Keratinocyte (primary cell): ENCODE measurements around the gene MPV17L. TPM values are rescaled to one million over a fixed set of nuclear protein-coding genes. Genes with fewer than 3 reads are reported as not detected.
"Not testable (repeated sequence)": the region's sequence is repeated elsewhere in the genome, so short reads cannot be mapped to it uniquely, and the experiment has no call there.

ENCODE experiments used
- DNase-seq: peaks from one replicate; pipeline ENCODE4 v3.0.0-alpha.2; 2011; ENCODE audit warnings: low read depth, missing footprints, low spot score
- FAIRE-seq: peaks from 2 replicates; lab custom pipeline; 2011; peaks lifted over from hg19 to GRCh38; lab: Jason Lieb, UNC
- H2AFZ ChIP-seq: 2 replicates; pipeline ENCODE4 v1.6.0; 2012; ENCODE audit warnings: low read length, control low read depth, inconsistent platforms; ENCODE audit not compliant: control insufficient read depth
- H3K27ac ChIP-seq: 2 replicates; pipeline ENCODE4 v1.5.1; 2011; ENCODE audit warnings: low read length; ENCODE audit not compliant: control insufficient read depth, insufficient read depth
- H3K27me3 ChIP-seq: 3 replicates; pipeline ENCODE4 v1.6.0; 2011; ENCODE audit warnings: low read length; ENCODE audit not compliant: control insufficient read depth, insufficient read depth; ENCODE audit errors: extremely low read depth
- H3K36me3 ChIP-seq, 2 experiments: 2 replicates in 1 of 2; 3 replicates in 1 of 2; pipeline ENCODE4 v1.5.1; 2011; ENCODE audit warnings: low read length in 2 of 2, mild to moderate bottlenecking in 1 of 2; ENCODE audit not compliant: control insufficient read depth in 2 of 2, insufficient read depth in 2 of 2; ENCODE audit errors: extremely low read depth in 1 of 2
- H3K4me1 ChIP-seq: 3 replicates; pipeline ENCODE4 v1.5.1; 2011; ENCODE audit warnings: low read length; ENCODE audit not compliant: control insufficient read depth, insufficient read depth; ENCODE audit errors: extremely low read depth
- H3K4me2 ChIP-seq: 3 replicates; pipeline ENCODE4 v1.6.0; 2011; ENCODE audit warnings: low read depth, low read length; ENCODE audit not compliant: control insufficient read depth, insufficient read depth; ENCODE audit errors: extremely low read depth
- H3K4me3 ChIP-seq, 3 experiments: fragments of 200-600 bp in 1 of 3; sonication (generic) in 1 of 3; 2 replicates in 2 of 3; 3 replicates in 1 of 3; pipeline ENCODE4 v1.5.1; 2011 to 2016; ENCODE audit warnings: low read length in 3 of 3, mild to moderate bottlenecking in 3 of 3, control low read depth in 2 of 3, inconsistent platforms in 1 of 3, low read depth in 1 of 3, mixed read lengths in 1 of 3, mixed run types in 1 of 3, moderate library complexity in 1 of 3; ENCODE audit not compliant: control insufficient read depth in 2 of 3, insufficient read depth in 2 of 3; ENCODE audit errors: extremely low read depth in 1 of 3
- H3K79me2 ChIP-seq: 2 replicates; pipeline ENCODE4 v1.6.0; 2012; ENCODE audit warnings: low read length; ENCODE audit not compliant: control insufficient read depth, insufficient read depth
- H3K9ac ChIP-seq: 3 replicates; pipeline ENCODE4 v1.6.0; 2011; ENCODE audit warnings: low read length; ENCODE audit not compliant: control insufficient read depth, insufficient read depth; ENCODE audit errors: extremely low read depth
- H3K9me1 ChIP-seq: 3 replicates; pipeline ENCODE4 v1.6.0; 2011; ENCODE audit warnings: low read length; ENCODE audit not compliant: control insufficient read depth, insufficient read depth; ENCODE audit errors: extremely low read depth
- H3K9me3 ChIP-seq: 2 replicates; pipeline ENCODE4 v1.5.1; 2012; ENCODE audit warnings: low read depth, low read length; ENCODE audit not compliant: control insufficient read depth
- H4K20me1 ChIP-seq: 3 replicates; pipeline ENCODE4 v1.6.0; 2011; ENCODE audit warnings: low read length; ENCODE audit not compliant: control insufficient read depth, insufficient read depth; ENCODE audit errors: extremely low read depth
- EZH2 ChIP-seq: IDR thresholded peaks from one replicate; pipeline ENCODE4 v1.6.1; 2012; ENCODE audit warnings: inconsistent platforms, mild to moderate bottlenecking, low read length, moderate library complexity
- dilution Hi-C: fragments of 300-500 bp; cut with MboI; formaldehyde crosslinking; loops from one replicate; pipeline ENCODE4 v1.7.0; 2020; ENCODE audit warnings: low sequenced_read_pairs; ENCODE audit not compliant: extremely low pct_ligation_motif_present
- polyA plus RNA-seq, 5 experiments: library from polyadenylated mRNA; depleted of rRNA in 3 of 5; stranded (reverse) in 3 of 5; stranded (forward) in 1 of 5; unstranded in 1 of 5; fragments of >200 nt; gene quantifications; 1 replicate in 1 of 5; 2 replicates in 3 of 5; 3 replicates in 1 of 5; pipeline versions ENCODE4 v1.2.1 to v1.2.3, GENCODE V29; 2011 to 2012; ENCODE audit warnings: missing spikeins in 2 of 5, low read depth in 1 of 5, low replicate concordance in 1 of 5
- TF ChIP-seq, protein P1 (sequence below), 3 experiments: IDR thresholded peaks in 1 of 3; conservative IDR thresholded peaks in 1 of 3; optimal IDR thresholded peaks in 1 of 3; 2 replicates in 2 of 3; 3 replicates in 1 of 3; pipeline versions ENCODE3 to v1.5.1; 2011; ENCODE audit warnings: low read length in 3 of 3, mild to moderate bottlenecking in 3 of 3, moderate library complexity in 2 of 3, control low read depth in 1 of 3, inconsistent platforms in 1 of 3; ENCODE audit not compliant: insufficient read depth in 2 of 3; ENCODE audit errors: extremely low read depth in 1 of 3

Gene MPV17L
- polyA plus RNA-seq, 1 donor (not counting 4 experiments of a cell fraction or from before 2014, with no cell fraction given): 0.39 TPM

- peaks cover 15% of the 10 kb centered on the region for H3K4me1 ChIP-seq
- no peaks in the 10 kb centered on the region for H3K36me3 ChIP-seq
- H3K4me3 ChIP-seq: no peak overlapping the region
- H4K20me1 ChIP-seq: no peaks in the 10 kb centered on the region
- no peak overlapping the region for H3K4me2 ChIP-seq
- no peaks in the 10 kb centered on the region for H3K79me2 ChIP-seq
- no peaks in the 10 kb centered on the region for H3K9me1 ChIP-seq
- H3K9me3 ChIP-seq: no peaks in the 10 kb centered on the region
- dilution Hi-C loops: no loop called here
- H3K27ac ChIP-seq: no peak overlapping the region
- DNase-seq (no peak), FAIRE-seq (no peak)
- no peak overlapping the region for H2AFZ ChIP-seq
- no peaks in the 10 kb centered on the region for H3K27me3 ChIP-seq
- no peak overlapping the region for H3K9ac ChIP-seq
- TF ChIP-seq, protein P1, sequence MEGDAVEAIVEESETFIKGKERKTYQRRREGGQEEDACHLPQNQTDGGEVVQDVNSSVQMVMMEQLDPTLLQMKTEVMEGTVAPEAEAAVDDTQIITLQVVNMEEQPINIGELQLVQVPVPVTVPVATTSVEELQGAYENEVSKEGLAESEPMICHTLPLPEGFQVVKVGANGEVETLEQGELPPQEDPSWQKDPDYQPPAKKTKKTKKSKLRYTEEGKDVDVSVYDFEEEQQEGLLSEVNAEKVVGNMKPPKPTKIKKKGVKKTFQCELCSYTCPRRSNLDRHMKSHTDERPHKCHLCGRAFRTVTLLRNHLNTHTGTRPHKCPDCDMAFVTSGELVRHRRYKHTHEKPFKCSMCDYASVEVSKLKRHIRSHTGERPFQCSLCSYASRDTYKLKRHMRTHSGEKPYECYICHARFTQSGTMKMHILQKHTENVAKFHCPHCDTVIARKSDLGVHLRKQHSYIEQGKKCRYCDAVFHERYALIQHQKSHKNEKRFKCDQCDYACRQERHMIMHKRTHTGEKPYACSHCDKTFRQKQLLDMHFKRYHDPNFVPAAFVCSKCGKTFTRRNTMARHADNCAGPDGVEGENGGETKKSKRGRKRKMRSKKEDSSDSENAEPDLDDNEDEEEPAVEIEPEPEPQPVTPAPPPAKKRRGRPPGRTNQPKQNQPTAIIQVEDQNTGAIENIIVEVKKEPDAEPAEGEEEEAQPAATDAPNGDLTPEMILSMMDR (optimal IDR thresholded peaks at IDR 0.05 in 1 of 3, IDR thresholded peaks at IDR 0.05 in 1 of 3, conservative IDR thresholded peaks at IDR 0.05 in 1 of 3; ENCODE audit: extremely low read depth in 1 of 3, insufficient read depth in 2 of 3, low read length in 3 of 3): no peak
- no peak for TF ChIP-seq EZH2
These were observed 22.7 kb downstream of the MPV17L start for GRCh38 chr16:15418206-15418605.

- H3K27ac ChIP-seq, H4K20me1 ChIP-seq, H2AFZ ChIP-seq, H3K4me1 ChIP-seq, H3K79me2 ChIP-seq, H3K4me3 ChIP-seq, dilution Hi-C loops, FAIRE-seq, DNase-seq, H3K36me3 ChIP-seq, H3K27me3 ChIP-seq, H3K4me2 ChIP-seq, H3K9me3 ChIP-seq, H3K9ac ChIP-seq, H3K9me1 ChIP-seq: not testable (repeated sequence)
These were observed 26.1 kb downstream of the MPV17L start for GRCh38 chr16:15421696-15422095.

GRCh38 chr16:15422222-15422621, 26.7 kb downstream of the MPV17L start:
- Histone ChIP-seq H3K27me3 (no peaks in the 10 kb centered on the region), H3K9ac (no peak overlapping the region), H3K9me3 (no peaks in the 10 kb centered on the region), H3K27ac (no peak overlapping the region), H3K36me3 (no peaks in the 10 kb centered on the region), H4K20me1 (no peaks in the 10 kb centered on the region), H3K4me1 (no peaks in the 10 kb centered on the region), H3K4me2 (no peak overlapping the region), H3K79me2 (no peaks in the 10 kb centered on the region), H2AFZ (no peak overlapping the region), H3K4me3 (no peak overlapping the region), H3K9me1 (no peaks in the 10 kb centered on the region)
- TF ChIP-seq, protein P1 (optimal IDR thresholded peaks at IDR 0.05 in 1 of 3, IDR thresholded peaks at IDR 0.05 in 1 of 3, conservative IDR thresholded peaks at IDR 0.05 in 1 of 3; ENCODE audit: extremely low read depth in 1 of 3, insufficient read depth in 2 of 3, low read length in 3 of 3): no peak
- no peak for TF ChIP-seq EZH2
- DNase-seq: no peak
- FAIRE-seq: no peak
- dilution Hi-C loops: no loop called here
